HG03442 (cell line): ENCODE measurements around the gene POU4F3.
"Not testable (repeated sequence)": the region's sequence is repeated elsewhere in the genome, so short reads cannot be mapped to it uniquely, and the experiment has no call there.

Source experiments
- ATAC-seq: cut with Tn5 transposase; IDR thresholded peaks from one replicate; pipeline ENCODE4 v1.9.1; 2021; ENCODE audit warnings: mild to moderate bottlenecking, moderate library complexity; ENCODE audit not compliant: unreplicated experiment

Gene POU4F3

GRCh38 chr5:146338774-146339714 is at the start of gene POU4F3:
Gene POU4F3, plus strand, starts transcription at chr5:146338839. Its CDS starts 274 bp downstream, at chr5:146339113.
- no peak for ATAC-seq

- ATAC-seq: no peak
Measured at GRCh38 chr5:146290318-146290717, 48.3 kb upstream of the POU4F3 start.

- ATAC-seq: peak; percentile 82
Measured at GRCh38 chr5:146291421-146292074, 47.1 kb upstream of the POU4F3 start.

GRCh38 chr5:146296245-146296644 is 42.4 kb upstream of the POU4F3 start:
- no peak for ATAC-seq

- ATAC-seq: not testable (repeated sequence)
Measured at GRCh38 chr5:146298920-146299319, 39.7 kb upstream of the POU4F3 start.

GRCh38 chr5:146301626-146302025 is 37.0 kb upstream of the POU4F3 start:
- no peak for ATAC-seq

- ATAC-seq: no peak
Measured at GRCh38 chr5:146302406-146302805, 36.2 kb upstream of the POU4F3 start.

- no peak for ATAC-seq
Measured at GRCh38 chr5:146306838-146307237, 31.8 kb upstream of the POU4F3 start.

GRCh38 chr5:146307796-146308195 is 30.8 kb upstream of the POU4F3 start:
- ATAC-seq: no peak

GRCh38 chr5:146310540-146310939 is 28.1 kb upstream of the POU4F3 start:
- ATAC-seq: no peak

GRCh38 chr5:146311278-146311677 is 27.4 kb upstream of the POU4F3 start:
- no peak for ATAC-seq

- ATAC-seq: no peak
Measured at GRCh38 chr5:146313027-146313426, 25.6 kb upstream of the POU4F3 start.

GRCh38 chr5:146321571-146321970 is 17.1 kb upstream of the POU4F3 start:
- ATAC-seq: no peak

GRCh38 chr5:146327257-146327870 is 11.3 kb upstream of the POU4F3 start:
- ATAC-seq: no peak

GRCh38 chr5:146327989-146328388 is 10.7 kb upstream of the POU4F3 start:
- ATAC-seq: no peak

- no peak for ATAC-seq
Measured at GRCh38 chr5:146329697-146330096, 8.9 kb upstream of the POU4F3 start.

GRCh38 chr5:146331423-146331822 is 7.2 kb upstream of the POU4F3 start:
- no peak for ATAC-seq

- ATAC-seq: no peak
Measured at GRCh38 chr5:146334074-146334533, 4.5 kb upstream of the POU4F3 start.

- ATAC-seq: no peak
Measured at GRCh38 chr5:146336197-146336596, 2.4 kb upstream of the POU4F3 start.

GRCh38 chr5:146337264-146337904 is 1.3 kb upstream of the POU4F3 start:
- ATAC-seq: no peak

- no peak for ATAC-seq
Measured at GRCh38 chr5:146337928-146338327, 711 bp upstream of the POU4F3 start.
